GM21576 (cell line): ENCODE results near the gene PRPSAP2.
"Not testable (repeated sequence)": the region's sequence is repeated elsewhere in the genome, so short reads cannot be mapped to it uniquely, and the experiment has no call there.

Experiments used
- ATAC-seq: cut with Tn5 transposase; IDR thresholded peaks from one replicate; pipeline ENCODE4 v1.9.1; 2021; ENCODE audit warnings: mild to moderate bottlenecking, moderate library complexity; ENCODE audit not compliant: unreplicated experiment

PRPSAP2 gene

DNA sequence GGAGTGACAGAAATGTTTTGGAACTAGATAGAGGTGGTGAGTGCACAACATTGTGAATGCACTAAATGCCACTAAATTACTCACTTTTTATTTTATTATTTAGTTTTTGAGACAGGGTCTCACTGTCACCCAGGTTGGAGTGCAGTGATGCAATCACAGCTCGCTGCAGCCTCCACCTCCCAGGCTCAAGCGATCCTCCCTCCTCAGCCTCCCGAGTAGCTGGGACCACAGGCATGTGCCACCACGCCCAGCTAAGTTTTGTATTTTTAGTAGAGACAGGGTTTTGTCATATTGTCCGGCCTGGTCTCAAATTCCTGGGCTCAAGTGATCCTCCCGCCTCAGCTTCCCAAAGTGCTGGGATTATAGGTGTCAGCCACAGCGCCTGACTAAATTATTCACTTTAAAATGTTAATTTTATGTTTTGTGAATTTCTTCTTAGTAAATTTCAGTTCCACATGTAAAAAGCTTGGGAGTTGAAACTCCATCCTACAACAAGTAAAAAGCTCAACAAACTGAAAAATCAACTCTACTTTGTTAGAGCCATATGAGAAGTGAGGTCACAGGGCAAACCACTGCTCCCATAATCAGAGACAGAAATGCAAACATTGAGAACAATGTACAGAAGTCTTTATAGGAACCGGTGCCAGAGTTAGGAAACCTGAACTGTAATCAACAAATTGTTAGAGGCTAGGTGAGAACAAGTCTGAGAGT is 80.2 kb downstream of the PRPSAP2 start:
- ATAC-seq = no peak

DNA sequence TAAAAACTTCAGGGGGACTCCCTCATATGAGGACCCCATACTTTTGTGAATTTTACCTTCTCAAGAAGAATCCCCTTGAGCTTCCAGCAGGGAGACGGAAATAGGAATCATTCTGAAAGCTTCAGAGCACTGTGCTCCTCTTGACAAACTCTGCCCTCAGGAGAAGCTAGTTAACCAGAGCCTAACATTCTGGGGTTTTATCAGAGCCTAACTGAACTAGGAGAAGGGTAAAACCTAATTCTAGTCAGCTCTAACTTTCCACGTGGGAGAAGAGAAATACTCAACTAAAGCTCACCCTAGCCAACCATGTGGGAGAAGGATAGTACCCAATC is 80.7 kb downstream of the PRPSAP2 start:
- no peak for ATAC-seq

DNA sequence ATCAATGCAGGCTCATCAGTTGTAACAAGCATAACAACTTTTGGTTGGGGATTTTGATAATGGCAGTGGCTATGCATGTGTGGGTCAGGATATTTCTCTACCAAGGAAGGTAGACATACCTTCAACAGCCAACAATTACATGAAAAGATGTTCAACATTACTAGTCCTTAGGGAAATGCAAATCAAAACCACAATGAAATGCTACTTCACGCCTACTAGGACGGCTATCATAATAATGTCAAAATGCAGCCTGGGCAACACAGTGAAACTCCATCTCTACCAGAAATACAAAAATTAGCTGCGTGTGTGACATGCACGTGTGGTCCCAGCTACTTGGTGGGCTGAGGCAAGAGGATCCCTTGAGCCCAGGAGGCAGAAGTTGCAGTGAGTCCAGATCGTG is 86.7 kb downstream of the PRPSAP2 start:
- ATAC-seq = no peak

DNA sequence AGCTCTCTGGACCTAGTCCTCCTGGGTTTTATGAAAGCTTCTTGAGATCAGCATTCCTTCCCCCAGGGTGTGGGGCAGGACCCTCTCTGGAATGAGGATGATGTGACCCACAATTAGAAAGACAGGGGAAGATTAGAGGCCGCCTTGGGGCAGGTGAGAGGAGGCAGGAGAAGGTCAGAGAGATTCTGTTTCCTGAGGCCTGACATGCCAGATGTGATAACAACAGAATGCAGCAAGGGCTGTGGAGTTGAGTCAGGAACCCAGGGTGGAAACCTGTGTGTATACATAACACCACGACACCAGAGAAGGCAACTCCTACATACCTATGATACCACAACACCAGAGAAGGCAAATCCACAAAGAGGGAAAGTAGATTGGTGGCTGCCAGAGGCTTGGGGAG is 88.6 kb downstream of the PRPSAP2 start:
- no peak for ATAC-seq

DNA sequence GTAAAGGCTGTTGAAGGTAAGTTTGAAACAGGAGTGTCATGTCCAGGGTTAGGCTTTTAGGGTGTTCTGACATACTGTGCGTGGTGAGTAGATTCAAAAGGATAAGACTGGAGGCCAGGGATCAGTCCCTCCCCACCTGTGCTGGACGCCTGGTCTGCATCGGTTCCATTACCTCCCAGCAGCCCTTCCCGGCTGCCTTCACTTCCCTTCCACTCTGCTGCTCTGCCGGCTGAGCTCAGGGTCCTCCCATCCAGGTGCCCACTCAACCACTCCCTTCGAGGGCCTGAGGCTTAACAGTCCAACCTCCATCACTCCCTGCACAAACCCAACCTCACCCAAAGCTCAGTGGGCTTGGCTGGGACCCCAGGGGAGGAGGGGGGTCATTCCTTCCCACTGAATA is 89.9 kb downstream of the PRPSAP2 start:
- no peak for ATAC-seq

DNA sequence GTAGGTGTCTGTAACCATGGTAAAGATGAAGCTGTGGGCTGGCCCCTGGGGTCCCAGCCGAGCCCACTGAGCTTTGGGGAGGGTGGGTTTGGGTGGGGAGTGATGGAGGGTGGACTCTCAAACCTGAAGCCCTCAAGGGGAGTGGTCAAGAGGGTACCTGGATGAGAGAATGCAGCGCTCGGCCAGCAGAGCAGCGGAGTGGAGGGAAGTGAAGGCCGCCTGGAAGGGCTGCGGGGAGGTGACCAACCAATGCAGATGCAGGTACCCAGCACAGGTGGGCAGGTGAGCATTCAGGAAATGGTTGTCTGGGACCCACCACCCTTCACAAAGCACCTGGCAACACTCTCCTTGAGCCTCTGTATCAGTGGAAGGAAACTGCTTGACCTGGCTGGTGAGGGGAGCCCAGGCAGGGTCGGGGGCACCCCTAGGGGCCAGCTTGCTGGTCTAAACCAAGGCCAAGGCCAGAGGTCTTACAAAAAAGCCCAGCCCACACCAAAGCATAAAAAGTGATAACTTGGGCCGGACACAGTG is 90.6 kb downstream of the PRPSAP2 start:
- ATAC-seq = no peak

DNA sequence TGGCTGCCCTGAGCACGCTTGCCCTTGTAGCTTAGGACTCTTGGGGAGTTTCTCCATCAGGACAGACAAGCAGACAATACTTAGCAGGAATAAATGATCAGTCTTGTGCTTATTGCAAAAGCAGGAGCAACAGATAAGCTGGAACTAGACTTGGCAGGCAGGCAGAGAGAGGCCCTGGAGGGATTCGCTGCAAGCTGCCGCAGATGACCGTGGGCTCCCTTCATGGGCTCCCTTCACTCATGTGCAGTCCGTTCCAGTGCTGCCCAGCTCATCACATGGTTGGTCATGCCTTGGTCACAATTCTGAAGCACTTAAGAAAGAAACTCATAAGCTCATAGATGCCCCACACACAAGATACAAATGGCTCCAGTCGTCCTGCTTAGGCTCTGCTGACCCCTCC is 91.6 kb downstream of the PRPSAP2 start:
- no peak for ATAC-seq

DNA sequence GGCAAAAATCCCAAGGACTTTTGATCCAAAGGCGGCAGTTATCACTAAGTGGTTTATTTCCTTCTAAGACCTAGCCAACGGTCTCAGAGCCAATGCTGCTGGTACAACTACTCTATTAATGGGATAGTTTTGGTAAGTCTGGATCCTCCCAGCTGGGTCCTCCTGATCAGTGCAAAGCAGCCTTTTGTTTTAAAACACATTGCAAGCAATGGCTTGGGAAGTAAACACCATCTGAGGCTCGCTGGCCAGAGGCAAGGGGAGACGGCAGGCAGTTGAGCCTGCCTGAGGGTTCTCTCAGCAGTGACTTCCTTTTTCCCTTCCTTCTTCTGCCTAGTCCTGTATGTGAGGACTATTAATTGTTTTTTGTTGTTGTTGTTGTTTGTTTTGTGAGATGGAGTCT is 92.4 kb downstream of the PRPSAP2 start:
- no peak for ATAC-seq

DNA sequence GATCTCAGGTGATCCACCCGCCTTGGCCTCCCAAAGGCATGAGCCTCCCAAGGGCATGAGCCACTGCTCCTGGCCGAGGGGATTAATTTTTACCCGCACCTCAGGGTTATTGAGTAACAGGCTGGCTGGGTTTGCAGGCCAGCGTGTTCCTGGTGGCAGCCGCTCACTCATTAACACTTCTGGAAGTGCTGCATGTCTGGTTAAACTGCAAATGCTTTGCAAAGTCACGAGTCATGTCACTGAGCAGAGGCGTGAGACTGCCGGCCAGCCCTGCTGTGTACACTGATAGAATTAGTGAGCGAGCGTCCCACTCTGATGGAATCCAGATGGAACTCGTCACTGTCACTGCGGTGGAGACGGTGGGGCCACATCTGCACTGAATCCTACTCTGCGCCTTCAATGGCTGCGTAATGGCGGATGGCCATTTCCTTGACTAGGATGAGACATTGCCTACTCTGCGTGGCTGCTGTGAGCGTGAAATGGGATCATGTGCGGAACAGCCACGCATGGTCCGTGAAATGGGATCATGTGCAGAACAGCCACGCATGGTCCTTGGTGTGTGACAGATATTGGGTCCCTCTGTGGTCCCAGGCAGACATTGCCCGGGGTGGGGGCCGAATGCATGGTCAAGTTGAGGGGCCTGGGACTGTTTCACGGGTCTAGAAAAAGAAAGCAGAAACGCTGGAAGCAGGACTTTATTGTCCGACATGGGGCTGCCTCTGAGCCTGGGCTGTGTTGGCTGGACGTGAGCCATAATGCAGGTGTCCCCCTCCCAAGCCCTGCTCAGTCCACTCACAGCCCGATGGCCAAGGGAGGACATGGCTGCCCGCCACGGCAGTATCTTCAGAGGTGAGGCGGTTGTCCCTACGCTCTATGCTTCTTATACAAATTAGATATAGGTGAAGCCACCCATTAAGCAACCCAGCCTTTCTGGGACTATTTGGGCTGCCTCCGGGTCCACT is 93.3 kb downstream of the PRPSAP2 start:
- ATAC-seq = no peak

DNA sequence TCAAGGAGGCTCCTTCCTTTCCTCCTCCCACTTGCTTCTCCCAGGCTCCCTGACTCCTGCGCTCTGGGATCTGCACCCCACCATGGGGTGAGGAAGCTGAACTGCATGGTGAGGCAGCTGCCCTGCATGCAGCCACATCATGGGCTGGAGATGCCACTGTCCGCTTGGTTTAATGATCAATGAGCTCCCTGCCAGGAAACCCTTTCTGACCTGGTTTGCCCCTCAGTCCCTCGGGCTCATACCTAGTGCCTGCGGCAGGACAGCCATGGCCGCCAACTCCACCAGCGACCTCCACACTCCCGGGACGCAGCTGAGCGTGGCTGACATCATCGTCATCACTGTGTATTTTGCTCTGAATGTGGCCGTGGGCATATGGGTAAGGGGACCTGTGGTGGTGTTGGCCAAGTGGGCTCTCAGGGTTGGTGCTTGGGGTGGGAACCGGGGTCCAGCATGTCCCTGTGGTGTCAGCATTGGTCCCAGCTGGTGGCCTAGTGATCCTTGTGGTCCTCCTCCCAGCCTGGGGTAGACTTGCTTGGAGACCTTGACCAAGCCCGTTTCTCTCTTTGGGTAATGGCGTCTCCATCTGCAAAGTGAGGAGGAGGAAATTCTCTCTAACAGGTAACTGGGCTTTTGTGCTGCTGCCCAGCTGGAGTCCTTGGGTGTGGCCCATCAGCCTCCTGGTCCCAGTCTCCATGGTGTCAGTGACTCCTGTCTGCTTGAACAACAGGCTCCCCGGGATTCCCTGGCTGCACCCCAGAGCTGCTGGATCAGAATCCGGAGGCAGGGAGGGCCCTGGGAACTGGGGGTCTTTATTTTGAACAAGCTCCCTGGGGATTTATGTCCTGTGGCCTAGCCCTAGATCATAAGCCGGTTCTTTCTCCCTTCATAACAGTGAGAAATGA is 94.3 kb downstream of the PRPSAP2 start, which contains the start of gene SLC5A10:
TSS of gene SLC5A10 (plus strand) at position 225 of the 902 bp plus-strand sequence. CDS start at position 266, 41 bp downstream.
- no peak for ATAC-seq

DNA sequence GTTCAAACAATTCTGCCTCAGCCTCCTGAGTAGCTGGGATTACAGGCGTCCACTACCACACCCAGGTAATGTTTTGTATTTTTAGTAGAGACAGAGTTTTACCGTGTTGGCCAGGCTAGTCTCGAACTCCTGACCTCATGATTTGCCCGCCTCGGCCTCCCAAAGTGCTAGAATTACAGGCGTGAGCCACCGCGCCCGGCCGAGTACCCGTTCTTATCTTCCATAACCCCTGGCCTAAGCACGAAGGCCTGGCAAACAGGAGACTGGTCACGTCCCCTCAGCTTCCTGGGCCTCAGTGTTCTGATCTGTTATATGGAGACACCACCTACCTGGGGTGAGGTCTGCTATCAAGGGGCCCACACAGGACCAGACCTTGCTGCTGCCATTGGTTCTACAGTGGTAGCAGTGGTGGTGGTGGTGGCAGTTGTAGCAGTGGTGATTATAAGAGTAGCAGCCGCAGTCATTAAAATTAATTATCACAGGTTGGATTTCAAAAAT is 95.3 kb downstream of the PRPSAP2 start:
- no peak for ATAC-seq

DNA sequence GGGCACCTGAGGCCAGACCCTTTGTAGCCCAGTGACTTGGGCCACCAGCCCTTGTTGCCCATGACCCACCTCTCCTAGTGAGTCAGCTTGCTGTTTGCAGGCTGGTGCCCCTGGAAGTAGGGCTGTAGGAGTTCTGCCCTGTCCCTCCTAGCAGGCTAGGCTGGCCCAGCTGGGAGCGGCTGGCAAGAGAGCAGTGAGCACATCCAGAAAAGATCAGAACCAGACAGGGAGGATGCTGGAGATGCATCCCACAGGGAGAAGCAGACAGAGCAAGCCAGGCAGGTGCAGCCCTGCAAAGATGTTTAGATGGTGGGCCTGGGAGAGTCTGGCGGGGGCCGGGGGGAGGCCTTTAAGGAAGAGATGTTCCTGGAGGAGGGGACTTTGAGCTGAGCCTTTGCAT is 96.4 kb downstream of the PRPSAP2 start:
- ATAC-seq = no peak

DNA sequence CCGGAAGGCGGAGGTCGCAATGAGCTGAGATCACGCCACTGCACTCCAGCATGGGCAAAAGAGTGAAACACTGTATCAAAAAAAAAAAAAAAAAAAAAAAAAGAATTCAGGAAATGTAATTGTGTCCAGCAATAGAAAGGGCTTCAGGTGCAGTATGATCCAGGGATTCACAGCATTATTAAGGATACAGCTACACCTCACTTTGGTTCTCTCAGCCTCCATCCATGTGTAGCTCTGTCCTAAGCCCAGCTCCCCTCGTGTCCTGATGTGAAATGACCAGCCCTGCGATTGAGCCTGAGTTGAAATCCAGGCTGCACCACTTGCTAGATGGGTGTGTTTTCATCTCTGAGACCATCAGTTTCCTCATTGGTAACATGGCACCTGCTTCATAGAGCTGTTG is 97.1 kb downstream of the PRPSAP2 start:
- no peak for ATAC-seq

DNA sequence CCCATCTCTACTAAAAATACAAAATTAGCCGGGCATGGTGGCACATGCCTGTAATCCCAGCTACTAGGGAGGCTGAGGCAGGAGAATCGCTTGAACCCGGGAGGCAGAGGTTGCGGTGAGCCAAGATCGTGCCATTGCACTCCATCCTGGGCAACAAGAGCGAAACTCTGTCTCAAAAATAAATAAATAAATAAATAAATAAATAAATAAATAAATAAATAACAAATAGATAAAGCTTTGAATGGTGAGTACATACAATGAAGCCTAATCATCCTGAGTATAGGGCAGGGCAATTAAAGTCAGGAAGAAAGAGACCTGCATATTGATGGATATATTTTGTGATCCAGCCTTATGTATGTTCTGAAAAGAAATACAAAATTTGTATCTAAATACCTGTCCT is 98.1 kb downstream of the PRPSAP2 start:
- ATAC-seq = not testable (repeated sequence)

DNA sequence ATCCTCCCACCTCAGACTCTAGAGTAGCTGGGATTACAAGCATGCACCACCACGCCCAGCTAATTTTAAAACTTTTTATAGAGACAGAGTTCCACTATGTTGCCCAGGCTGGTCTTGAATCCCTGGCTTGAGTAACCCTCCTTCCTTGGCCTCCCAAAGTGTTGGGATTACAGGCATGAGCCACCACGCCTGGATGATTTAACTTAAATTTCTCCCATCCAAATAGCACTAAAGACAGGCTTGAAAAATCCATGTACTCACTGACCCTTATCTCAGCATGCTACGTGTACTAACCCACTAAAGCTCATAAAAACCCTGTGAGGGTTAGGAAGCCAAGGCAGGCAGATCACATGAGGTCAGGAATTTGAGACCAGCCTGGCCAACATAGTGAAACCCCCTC is 98.7 kb downstream of the PRPSAP2 start:
- ATAC-seq = no peak

DNA sequence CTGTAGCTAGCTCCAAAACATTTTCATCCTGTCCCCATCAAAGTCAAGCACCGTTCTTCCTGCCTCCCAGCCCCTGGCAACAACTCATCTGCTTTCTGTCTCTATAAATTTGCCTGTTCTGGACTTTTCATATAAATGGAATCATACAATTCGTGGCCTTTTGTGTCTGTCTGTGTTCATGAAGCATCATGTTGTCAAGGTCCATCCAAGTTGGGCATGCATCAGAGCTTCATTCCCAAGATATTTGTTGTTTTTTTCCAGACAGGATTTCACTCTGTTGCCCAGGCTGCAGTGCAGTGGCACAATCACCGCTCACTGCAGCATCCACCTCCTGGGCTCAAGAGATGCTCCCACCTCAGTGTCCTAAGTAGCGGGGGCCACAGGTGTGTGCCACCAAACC is 99.9 kb downstream of the PRPSAP2 start:
- no peak for ATAC-seq

DNA sequence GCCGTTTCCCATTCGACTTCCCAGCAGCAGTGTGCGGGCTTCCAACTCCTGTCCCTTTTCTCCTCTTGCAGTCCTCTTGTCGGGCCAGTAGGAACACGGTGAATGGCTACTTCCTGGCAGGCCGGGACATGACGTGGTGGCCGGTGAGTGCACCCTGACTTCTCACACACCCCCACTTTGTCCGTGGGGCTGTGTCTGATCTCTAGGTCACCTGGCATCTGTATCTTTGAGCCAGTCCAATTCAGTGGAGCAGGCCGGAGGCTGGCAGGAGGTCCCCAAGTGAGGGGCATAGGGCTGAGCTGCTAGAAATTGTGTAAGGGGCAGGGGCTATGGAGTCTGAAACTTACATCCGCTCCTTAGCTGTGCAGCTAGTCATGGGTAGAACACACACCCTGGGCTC is 100.7 kb downstream of the PRPSAP2 start:
- no peak for ATAC-seq

DNA sequence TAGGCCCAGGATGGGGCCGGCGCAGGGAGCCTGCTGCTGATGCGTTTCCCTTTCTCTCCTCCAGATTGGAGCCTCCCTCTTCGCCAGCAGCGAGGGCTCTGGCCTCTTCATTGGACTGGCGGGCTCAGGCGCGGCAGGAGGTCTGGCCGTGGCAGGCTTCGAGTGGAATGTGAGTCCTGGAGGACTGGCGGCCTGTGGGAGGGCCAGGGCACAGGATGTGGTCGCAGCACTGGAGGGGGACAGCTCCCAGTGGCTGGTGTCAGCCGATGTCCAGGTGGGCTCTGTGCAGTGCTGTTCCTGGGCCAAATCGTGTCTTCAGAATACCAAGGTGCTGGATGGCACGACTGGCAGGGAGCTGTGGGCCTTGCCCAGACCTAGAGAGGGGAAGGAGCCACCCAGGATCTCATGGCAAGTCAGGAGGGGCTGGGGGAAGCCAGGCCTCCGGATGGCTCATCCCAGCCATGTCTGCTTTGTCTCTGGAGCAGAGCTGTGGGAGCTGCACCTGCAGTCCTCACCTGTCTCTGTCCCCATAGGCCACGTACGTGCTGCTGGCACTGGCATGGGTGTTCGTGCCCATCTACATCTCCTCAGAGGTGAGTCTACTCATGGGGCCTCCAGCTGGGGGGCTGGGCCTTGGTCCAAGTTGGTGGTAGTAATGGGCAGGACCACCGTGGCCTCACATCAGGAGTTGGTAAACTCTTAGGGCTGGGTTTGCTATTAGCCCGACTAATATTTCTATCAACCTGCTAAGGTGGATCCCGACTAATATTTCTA is 101.3 kb downstream of the PRPSAP2 start:
- ATAC-seq = no peak

DNA sequence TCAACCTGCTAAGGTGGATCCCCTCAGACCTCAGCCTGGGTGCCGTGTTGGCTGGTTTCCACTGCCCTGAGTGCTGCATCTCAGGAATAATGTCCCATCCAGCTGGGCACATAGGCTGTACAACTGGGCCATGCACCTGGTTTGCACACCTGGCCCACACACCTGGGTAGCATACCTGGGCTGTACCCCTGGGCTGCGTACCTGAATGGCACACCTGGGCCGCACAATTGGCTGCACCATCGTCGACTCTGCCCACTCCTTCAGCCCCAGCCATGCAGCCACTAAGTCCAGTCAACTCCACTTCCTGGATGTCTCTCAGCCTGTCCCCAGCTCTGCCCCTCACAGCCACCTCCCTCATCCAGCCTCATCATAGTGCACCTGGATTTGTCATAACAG is 101.9 kb downstream of the PRPSAP2 start:
- no peak for ATAC-seq

DNA sequence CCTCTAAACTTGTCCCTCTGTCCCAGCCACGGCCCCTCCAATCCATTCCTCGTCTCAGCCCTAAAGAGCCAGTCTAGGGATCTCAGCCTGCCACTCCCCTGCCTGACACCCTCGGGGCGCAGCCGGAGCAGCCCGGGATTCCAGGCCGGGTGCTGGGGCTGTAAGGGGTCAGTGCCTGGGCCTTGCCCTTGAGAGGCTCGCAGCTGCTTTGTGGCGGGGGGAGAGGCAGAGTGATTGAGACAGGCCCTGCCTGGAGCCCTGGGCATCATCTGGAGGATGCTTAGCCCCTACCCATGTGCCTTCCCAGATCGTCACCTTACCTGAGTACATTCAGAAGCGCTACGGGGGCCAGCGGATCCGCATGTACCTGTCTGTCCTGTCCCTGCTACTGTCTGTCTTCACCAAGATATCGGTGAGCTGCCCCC is 102.3 kb downstream of the PRPSAP2 start:
- no peak for ATAC-seq
